Cardiac fibroblast (primary cell): ENCODE data around the gene OPCML.

ENCODE experiments used
- DNase-seq, 2 donors: peaks; one replicate each; pipeline versions ENCODE4 v3.0.0 to v3.0.0-alpha.2; 2010; ENCODE audit warnings: low read depth in 2 of 2
- H3K4me3 ChIP-seq, 2 donors: replicated peaks in 1 of 2; 1 replicate in 1 of 2; 2 replicates in 1 of 2; pipeline ENCODE4 v1.5.1; 2011; ENCODE audit warnings: low read depth in 2 of 2, low read length in 2 of 2, mild to moderate bottlenecking in 2 of 2, moderate library complexity in 1 of 2
- TF ChIP-seq, protein P1 (sequence below): IDR thresholded peaks from one replicate; pipeline ENCODE4 v1.5.1; 2011; ENCODE audit warnings: low read depth, mild to moderate bottlenecking, low read length, inconsistent platforms

The OPCML gene

DNA sequence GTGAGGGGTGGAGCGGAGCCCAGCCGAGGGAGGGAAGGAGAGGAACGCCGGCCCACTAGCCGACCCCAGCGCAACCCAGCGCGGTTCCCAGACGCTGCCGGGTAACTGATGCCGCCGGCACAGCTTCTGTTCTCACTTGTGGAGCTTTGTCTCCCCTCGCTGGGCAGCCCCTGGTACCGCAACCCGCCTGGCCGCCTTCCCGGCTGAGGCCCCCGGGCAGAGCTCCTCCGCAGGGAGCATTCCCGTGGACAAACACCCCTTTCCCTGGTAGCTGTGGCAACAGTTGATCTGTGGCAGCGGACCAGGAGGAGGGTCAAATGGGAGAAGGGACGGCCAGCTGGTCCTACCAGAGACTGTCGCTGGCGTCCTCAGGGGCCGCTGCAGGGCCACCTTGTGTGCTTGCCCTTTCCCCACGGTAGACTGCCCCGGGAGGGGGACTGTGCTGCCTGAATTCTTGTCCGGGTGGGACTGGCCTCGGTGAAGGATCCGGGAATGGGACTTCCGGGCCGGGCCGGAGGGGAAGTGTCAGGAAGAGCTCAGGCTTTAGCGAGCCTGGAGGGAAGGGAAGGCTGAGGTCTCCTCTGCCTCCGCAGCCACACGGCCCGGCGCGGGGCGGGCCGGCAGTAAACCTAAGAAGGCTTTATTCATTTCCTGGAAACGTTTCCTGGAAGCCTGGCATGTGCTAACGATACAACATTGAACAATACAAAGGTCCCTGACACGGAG lies 468.0 kb downstream of the OPCML start:
- H3K4me3 ChIP-seq, result peak overlapping the region; percentile 28 to 46
- TF ChIP-seq, protein P1, sequence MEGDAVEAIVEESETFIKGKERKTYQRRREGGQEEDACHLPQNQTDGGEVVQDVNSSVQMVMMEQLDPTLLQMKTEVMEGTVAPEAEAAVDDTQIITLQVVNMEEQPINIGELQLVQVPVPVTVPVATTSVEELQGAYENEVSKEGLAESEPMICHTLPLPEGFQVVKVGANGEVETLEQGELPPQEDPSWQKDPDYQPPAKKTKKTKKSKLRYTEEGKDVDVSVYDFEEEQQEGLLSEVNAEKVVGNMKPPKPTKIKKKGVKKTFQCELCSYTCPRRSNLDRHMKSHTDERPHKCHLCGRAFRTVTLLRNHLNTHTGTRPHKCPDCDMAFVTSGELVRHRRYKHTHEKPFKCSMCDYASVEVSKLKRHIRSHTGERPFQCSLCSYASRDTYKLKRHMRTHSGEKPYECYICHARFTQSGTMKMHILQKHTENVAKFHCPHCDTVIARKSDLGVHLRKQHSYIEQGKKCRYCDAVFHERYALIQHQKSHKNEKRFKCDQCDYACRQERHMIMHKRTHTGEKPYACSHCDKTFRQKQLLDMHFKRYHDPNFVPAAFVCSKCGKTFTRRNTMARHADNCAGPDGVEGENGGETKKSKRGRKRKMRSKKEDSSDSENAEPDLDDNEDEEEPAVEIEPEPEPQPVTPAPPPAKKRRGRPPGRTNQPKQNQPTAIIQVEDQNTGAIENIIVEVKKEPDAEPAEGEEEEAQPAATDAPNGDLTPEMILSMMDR, result peak; percentile 48
- DNase-seq, result peak; percentile 32 to 58

DNA sequence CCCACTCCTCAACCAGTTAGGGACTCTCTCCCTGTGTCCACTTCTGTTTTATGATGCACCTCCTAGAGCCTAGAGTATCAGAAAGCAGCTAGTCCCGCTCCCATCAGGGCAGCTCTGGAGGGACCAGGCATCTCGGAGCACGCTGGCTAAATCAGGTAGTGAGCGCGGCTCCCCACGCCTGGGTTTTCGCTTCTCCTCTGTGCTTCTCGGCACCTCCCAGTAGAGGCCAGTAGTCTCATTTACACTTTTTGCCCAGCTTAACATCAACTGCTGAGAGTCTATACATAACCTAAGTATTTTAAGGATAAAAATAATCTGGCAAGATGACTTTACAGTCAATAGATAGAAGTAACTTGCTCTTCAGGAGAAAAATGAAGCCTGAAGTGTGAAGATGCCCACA lies 473.8 kb downstream of the OPCML start:
- DNase-seq, result no peak
- no peak overlapping the region for H3K4me3 ChIP-seq
- TF ChIP-seq, protein P1, result no peak

DNA sequence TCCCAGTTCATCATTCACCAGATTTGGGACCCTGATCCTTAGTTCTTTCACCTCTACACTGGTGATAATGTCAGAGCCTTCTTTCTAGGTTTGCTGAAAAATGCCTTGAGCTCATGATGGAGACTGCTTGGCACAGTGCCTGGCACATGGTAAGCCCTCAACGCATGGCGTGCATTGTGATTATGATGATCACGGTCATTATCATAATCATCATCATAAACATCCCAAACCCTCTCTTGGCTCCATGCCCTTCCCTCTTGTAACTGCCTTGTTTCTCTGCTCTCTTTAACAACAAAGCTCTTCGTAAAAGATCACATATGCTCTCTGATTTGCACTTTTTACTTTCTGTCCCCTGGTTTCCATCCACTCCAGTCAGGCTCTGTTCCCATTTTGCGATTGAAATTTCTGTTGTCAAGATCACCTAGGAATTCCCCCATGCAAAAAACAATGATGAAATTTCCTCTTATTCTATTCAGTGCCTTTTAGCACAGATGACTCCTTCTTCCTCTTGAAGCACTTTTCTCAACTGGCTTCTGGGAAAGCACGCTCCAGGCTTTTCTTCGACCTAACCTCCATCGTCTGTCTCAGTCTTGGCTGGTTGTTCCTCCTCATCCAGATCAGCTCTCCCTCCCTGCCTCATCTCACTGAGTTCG lies 479.1 kb downstream of the OPCML start:
- DNase-seq, result no peak

DNA sequence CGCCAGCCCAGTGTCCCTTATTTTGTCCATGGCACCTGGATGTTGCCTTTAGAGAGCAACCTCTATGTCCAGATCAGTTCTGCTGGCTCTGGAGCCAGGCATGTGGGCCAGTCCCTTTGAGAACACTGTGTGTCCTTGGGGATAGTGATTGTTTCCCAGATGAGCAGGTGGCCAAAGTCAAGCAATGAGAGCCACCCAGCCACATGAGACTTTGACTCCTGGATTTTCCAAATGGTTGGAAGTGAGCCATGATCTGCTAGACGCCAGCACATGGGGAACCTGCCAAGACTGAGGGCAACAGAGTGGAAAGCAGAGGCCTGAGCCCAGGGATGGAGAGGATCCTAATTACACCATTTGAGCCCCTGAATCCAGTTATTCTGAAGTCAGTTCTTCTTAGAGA lies 479.8 kb downstream of the OPCML start:
- H3K4me3 ChIP-seq, result no peak overlapping the region
- DNase-seq, result no peak
- TF ChIP-seq, protein P1, result no peak

More for the DNA sequence above, 479.1 kb downstream of the OPCML start:
- TF ChIP-seq, protein P1, result no peak
- no peak overlapping the region for H3K4me3 ChIP-seq

DNA sequence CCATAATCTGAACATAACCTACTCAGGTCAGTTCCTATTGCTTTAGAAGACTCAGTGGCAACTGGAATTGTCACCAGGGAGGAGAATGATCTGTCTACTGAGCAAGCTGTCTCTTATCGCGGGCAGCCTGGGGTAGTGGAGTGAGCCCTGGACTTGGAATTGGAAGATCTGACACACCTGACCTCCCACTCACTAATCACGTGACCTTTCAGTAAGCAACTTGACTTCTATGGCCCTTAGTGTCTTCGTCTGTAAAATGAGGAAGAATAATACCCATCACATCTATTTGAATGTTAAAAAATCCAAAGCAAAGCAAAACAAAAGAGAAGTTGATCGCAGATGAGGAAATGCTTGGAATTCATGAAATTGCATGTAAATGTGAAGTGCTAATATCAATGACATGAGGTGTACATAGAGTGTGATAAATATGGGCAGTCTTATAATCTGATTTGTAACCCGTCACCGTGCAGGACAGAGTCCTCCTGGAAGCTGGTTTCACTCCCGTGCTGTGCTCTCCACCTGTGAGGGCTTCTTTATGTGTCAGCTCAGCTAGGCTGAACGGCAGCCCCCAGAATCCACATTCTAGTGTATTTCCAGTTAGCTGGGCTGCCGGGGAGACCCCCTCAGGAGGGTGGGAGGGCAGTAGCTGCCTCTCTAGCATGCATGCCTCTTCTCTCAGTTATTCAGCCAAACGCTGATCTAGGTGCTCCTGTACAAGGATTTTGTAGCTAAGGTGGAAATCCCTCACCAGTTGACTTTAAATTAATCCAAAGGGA lies 482.9 kb downstream of the OPCML start:
- TF ChIP-seq, protein P1, result no peak
- no peak overlapping the region for H3K4me3 ChIP-seq
- DNase-seq, result no peak

DNA sequence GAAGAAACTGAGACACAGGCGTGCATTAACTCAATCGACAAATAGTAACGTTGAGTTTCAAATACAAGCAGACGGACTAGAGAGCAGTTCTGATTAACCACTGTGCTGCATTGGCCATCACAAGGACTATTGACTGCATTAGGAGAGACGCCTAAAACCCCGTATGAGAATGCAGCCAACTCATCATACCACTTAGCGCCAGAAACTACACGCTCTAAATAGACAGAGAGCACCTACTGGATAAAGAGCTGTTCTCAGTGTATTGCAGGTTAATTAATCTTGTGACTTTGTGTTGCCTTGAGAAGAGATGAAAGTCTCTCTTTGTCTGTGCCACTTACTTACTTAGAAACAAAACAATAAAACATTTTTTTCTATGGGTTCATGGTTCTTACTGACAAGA lies 484.0 kb downstream of the OPCML start:
- DNase-seq, result no peak
- H3K4me3 ChIP-seq, result no peak overlapping the region
- TF ChIP-seq, protein P1, result no peak
